Muscle of leg (tissue), 11 donors: Measurements from ENCODE around the gene ARHGAP24. TPM values are rescaled to one million over a fixed set of nuclear protein-coding genes. Genes with fewer than 3 reads are reported as not detected.
A peak's percentile ranks its signal among the peaks of the same experiment; 100 is the strongest.

ENCODE experiments used
- DNase-seq: peaks from one replicate; pipeline ENCODE4 v3.0.0; 2013
- H3K27ac ChIP-seq: one replicate; pipeline ENCODE4 v1.5.1; 2013; ENCODE audit warnings: mild to moderate bottlenecking, low read length, control low read depth
- H3K27me3 ChIP-seq: one replicate; pipeline ENCODE4 v1.6.1; 2013; ENCODE audit warnings: low read length; ENCODE audit not compliant: control insufficient read depth, insufficient read depth
- H3K36me3 ChIP-seq: one replicate; pipeline ENCODE4 v1.6.1; 2013; ENCODE audit warnings: low read length; ENCODE audit not compliant: control insufficient read depth, insufficient read depth
- H3K4me1 ChIP-seq: one replicate; pipeline ENCODE4 v1.6.1; 2013; ENCODE audit warnings: low read length; ENCODE audit not compliant: control insufficient read depth, insufficient read depth
- H3K4me3 ChIP-seq: one replicate; pipeline ENCODE4 v1.5.1; 2013; ENCODE audit warnings: low read length, control low read depth
- H3K9me3 ChIP-seq: replicated peaks from 2 replicates; pipeline ENCODE4 v1.6.1; 2013; ENCODE audit warnings: low read depth, low read length; ENCODE audit not compliant: control insufficient read depth
- WGBS: methylation state at CpG from one replicate; pipeline ENCODE4 v1.1.5; 2013; ENCODE audit warnings: missing lambda C conversion rate; ENCODE audit not compliant: insufficient coverage; 5-methylcytosine and 5-hydroxymethylcytosine counted together
- polyA plus RNA-seq, 8 donors: library from polyadenylated mRNA; unstranded; fragments of 120-200 nt; gene quantifications; one replicate each; pipeline versions ENCODE4 v1.2.1 to v1.2.3, GENCODE V29; 2013; ENCODE audit warnings: inconsistent platforms in 1 of 8, low replicate concordance in 1 of 8; ENCODE audit not compliant: insufficient read length in 8 of 8, insufficient read depth in 1 of 8
- total RNA-seq: library from RNA; stranded (reverse); fragments of 120-200 nt; gene quantifications from one replicate; pipeline ENCODE4 v1.2.4, GENCODE V29; 2013

ARHGAP24 gene
- total and polyA plus RNA-seq, 9 donors, result 39.8 to 66.1 (median 48.9) TPM

GRCh38 chr4:85446141-85446861 is 28.6 kb upstream of the ARHGAP24 start:
- DNase-seq, result peak; percentile 60
- Histone ChIP-seq H3K27ac (no peak overlapping the region), H3K9me3 (no peaks in the 10 kb centered on the region), H3K4me1 (peaks cover 3% of the 10 kb centered on the region), H3K36me3 (no peaks in the 10 kb centered on the region), H3K27me3 (no peaks in the 10 kb centered on the region), H3K4me3 (no peak overlapping the region)
- no CpG with 5 or more reads among the region's 2 CpGs for WGBS

GRCh38 chr4:85448906-85449890 is 25.8 kb upstream of the ARHGAP24 start:
- Histone ChIP-seq H3K27ac (no peak overlapping the region), H3K9me3 (no peaks in the 10 kb centered on the region), H3K4me3 (no peak overlapping the region), H3K36me3 (no peaks in the 10 kb centered on the region), H3K4me1 (peaks cover 7% of the 10 kb centered on the region), H3K27me3 (no peaks in the 10 kb centered on the region)
- 18% methylated on average over 3 of the region's 6 CpGs for WGBS
- peak; percentile 68 for DNase-seq

GRCh38 chr4:85452058-85452731 is 22.8 kb upstream of the ARHGAP24 start:
- no peak overlapping the region for H3K4me3 ChIP-seq
- peak overlapping the region; percentile 43 for H3K27ac ChIP-seq
- WGBS, result no CpG with 5 or more reads among the region's 3 CpGs
- peaks cover 7% of the 10 kb centered on the region for H3K4me1 ChIP-seq
- no peaks in the 10 kb centered on the region for H3K27me3 ChIP-seq
- DNase-seq, result peak; percentile 76
- H3K36me3 ChIP-seq, result no peaks in the 10 kb centered on the region
- H3K9me3 ChIP-seq, result no peaks in the 10 kb centered on the region

- DNase-seq, result no peak
- H3K36me3 ChIP-seq, result no peaks in the 10 kb centered on the region
- no peak overlapping the region for H3K27ac ChIP-seq
- peaks cover 5% of the 10 kb centered on the region for H3K4me1 ChIP-seq
- H3K9me3 ChIP-seq, result no peaks in the 10 kb centered on the region
- H3K4me3 ChIP-seq, result no peak overlapping the region
- H3K27me3 ChIP-seq, result no peaks in the 10 kb centered on the region
Measured at GRCh38 chr4:85455942-85456341, 19.0 kb upstream of the ARHGAP24 start.

GRCh38 chr4:85457752-85458467 is 17.0 kb upstream of the ARHGAP24 start:
- H3K27ac ChIP-seq, result no peak overlapping the region
- no peak overlapping the region for H3K4me3 ChIP-seq
- no peaks in the 10 kb centered on the region for H3K27me3 ChIP-seq
- H3K36me3 ChIP-seq, result no peaks in the 10 kb centered on the region
- no peaks in the 10 kb centered on the region for H3K9me3 ChIP-seq
- H3K4me1 ChIP-seq, result no peaks in the 10 kb centered on the region
- WGBS, result 61% methylated on average over 2 of the region's 5 CpGs
- DNase-seq, result peak; percentile 72

- Histone ChIP-seq H3K9me3 (no peaks in the 10 kb centered on the region), H3K27me3 (no peaks in the 10 kb centered on the region), H3K4me1 (no peaks in the 10 kb centered on the region), H3K27ac (no peak overlapping the region), H3K36me3 (no peaks in the 10 kb centered on the region), H3K4me3 (no peak overlapping the region)
- no peak for DNase-seq
- WGBS, result no CpG with 5 or more reads among the region's 1 CpG
Measured at GRCh38 chr4:85459736-85460135, 15.2 kb upstream of the ARHGAP24 start.

GRCh38 chr4:85474356-85474755 is 594 bp upstream of the ARHGAP24 start:
- Histone ChIP-seq H3K9me3 (no peaks in the 10 kb centered on the region), H3K36me3 (no peaks in the 10 kb centered on the region), H3K4me1 (peaks cover 16% of the 10 kb centered on the region), H3K27ac (peak overlapping the region; percentile 97), H3K4me3 (peak overlapping the region; percentile 74), H3K27me3 (no peaks in the 10 kb centered on the region)
- WGBS, result 50% methylated on average over 1 of the region's 4 CpGs
- no peak for DNase-seq

- no peaks in the 10 kb centered on the region for H3K36me3 ChIP-seq
- no peaks in the 10 kb centered on the region for H3K27me3 ChIP-seq
- peak overlapping the region; percentile 97 for H3K27ac ChIP-seq
- peak overlapping the region; percentile 74 for H3K4me3 ChIP-seq
- peak; percentile 87 for DNase-seq
- no peaks in the 10 kb centered on the region for H3K9me3 ChIP-seq
- WGBS, result no CpG with 5 or more reads among the region's 21 CpGs
- H3K4me1 ChIP-seq, result peaks cover 16% of the 10 kb centered on the region
Measured at GRCh38 chr4:85475631-85476233, 782 bp downstream of the ARHGAP24 start.

GRCh38 chr4:85476381-85476780 is 1.4 kb downstream of the ARHGAP24 start:
- Histone ChIP-seq H3K4me1 (peaks cover 16% of the 10 kb centered on the region), H3K27me3 (no peaks in the 10 kb centered on the region), H3K4me3 (peak overlapping the region; percentile 74), H3K9me3 (no peaks in the 10 kb centered on the region), H3K27ac (peak overlapping the region; percentile 29), H3K36me3 (no peaks in the 10 kb centered on the region)
- peak; percentile 41 for DNase-seq
- no CpG with 5 or more reads among the region's 4 CpGs for WGBS
